GM12878 (cell line): ENCODE results near the gene SHMT2. TPM values are rescaled to one million over a fixed set of nuclear protein-coding genes. Genes with fewer than 3 reads are reported as not detected.

ENCODE experiments used
- ATAC-seq: fragments of 200-7000 bp; cut with Tn5 transposase; 3 replicates; pipeline ENCODE4 v1.9.1; 2020; ENCODE audit warnings: mild to moderate bottlenecking, moderate library complexity
- BruUV-seq: library from RNA; stranded (reverse); fragments of 400-500 nt; replicated peaks from 2 replicates; lab custom pipeline; 2021; lab: Mats Ljungman, UMichigan
- CTCF ChIA-PET: fragments of 300-600 bp; sonication (Branson Sonifier 250); formaldehyde crosslinking; extraction: SDS; loops from one replicate; lab custom pipeline; 2021; ENCODE audit warnings: inconsistent platforms; lab: Yijun Ruan, JAX
- POLR2A ChIA-PET: fragments of 350-600 bp; formaldehyde crosslinking; extraction: SDS; loops from one replicate; lab custom pipeline; 2021; ENCODE audit warnings: inconsistent platforms; lab: Charles Lee
- RAD21 ChIA-PET: fragments of 300-600 bp; sonication (Branson Sonifier 250); formaldehyde crosslinking; loops from one replicate; lab custom pipeline; 2023; ENCODE audit warnings: antibody characterized with exemption; ENCODE audit not compliant: unreplicated experiment; lab: Charles Lee
- SMC1A ChIA-PET: fragments of 300-600 bp; sonication (Branson Sonifier 250); formaldehyde crosslinking; loops from one replicate; lab custom pipeline; 2023; ENCODE audit not compliant: unreplicated experiment, uncharacterized antibody; lab: Charles Lee
- DNase-seq: peaks from one replicate; pipeline ENCODE4 v3.0.0-alpha.2; 2011; ENCODE audit warnings: low read depth, low spot score
- FAIRE-seq: peaks from 3 replicates; lab custom pipeline; 2011; peaks lifted over from hg19 to GRCh38; lab: Jason Lieb, UNC
- H2AFZ ChIP-seq: 2 replicates; pipeline ENCODE4 v1.6.0; 2011; ENCODE audit warnings: low read depth, low read length, control low read depth; ENCODE audit not compliant: control insufficient read depth
- H3K27ac ChIP-seq: 2 replicates; pipeline ENCODE4 v1.5.1; 2011; ENCODE audit warnings: control low read depth; ENCODE audit not compliant: control insufficient read depth, insufficient read depth
- H3K27me3 ChIP-seq, 2 experiments: replicated peaks in 1 of 2; 2 replicates each; pipeline versions ENCODE4 v1.6.0 to v1.6.1; 2011; ENCODE audit warnings: low read length in 1 of 2; ENCODE audit not compliant: control insufficient read depth in 2 of 2, insufficient read depth in 2 of 2
- H3K36me3 ChIP-seq, 2 experiments: 2 replicates each; pipeline ENCODE4 v1.5.1; 2011; ENCODE audit warnings: low read length in 1 of 2; ENCODE audit not compliant: control insufficient read depth in 2 of 2, insufficient read depth in 2 of 2
- H3K4me1 ChIP-seq: 2 replicates; pipeline ENCODE4 v1.6.1; 2011; ENCODE audit warnings: mild to moderate bottlenecking, low read length, moderate library complexity, mixed read lengths; ENCODE audit not compliant: control insufficient read depth, insufficient read depth
- H3K4me2 ChIP-seq: 2 replicates; pipeline ENCODE4 v1.6.0; 2011; ENCODE audit warnings: control low read depth; ENCODE audit not compliant: control insufficient read depth, insufficient read depth
- H3K4me3 ChIP-seq: fragments of 200-600 bp; sonication (generic); 2 replicates; pipeline ENCODE4 v1.5.1; 2016
- H3K79me2 ChIP-seq: 2 replicates; pipeline ENCODE4 v1.6.0; 2011; ENCODE audit warnings: low read length; ENCODE audit not compliant: control insufficient read depth, insufficient read depth
- H3K9ac ChIP-seq: 2 replicates; pipeline ENCODE4 v1.8.0; 2011; ENCODE audit warnings: low read length, control low read depth, mixed read lengths; ENCODE audit not compliant: control insufficient read depth, insufficient read depth
- H3K9me3 ChIP-seq: replicated peaks from 3 replicates; pipeline ENCODE4 v1.5.1; 2011; ENCODE audit warnings: mild to moderate bottlenecking, low read length; ENCODE audit not compliant: control insufficient read depth, insufficient read depth
- H4K20me1 ChIP-seq: 2 replicates; pipeline ENCODE4 v1.6.0; 2011; ENCODE audit not compliant: control insufficient read depth, insufficient read depth
- CTCF ChIP-seq, 3 experiments: IDR thresholded peaks in 2 of 3; conservative IDR thresholded peaks in 1 of 3; 2 replicates each; pipeline ENCODE4 v1.5.1; 2011; ENCODE audit warnings: low read depth in 3 of 3, low read length in 3 of 3, mild to moderate bottlenecking in 3 of 3, control low read depth in 2 of 3, moderate library complexity in 2 of 3, inconsistent platforms in 1 of 3, mixed read lengths in 1 of 3; ENCODE audit not compliant: control insufficient read depth in 2 of 3, insufficient read depth in 1 of 3; ENCODE audit errors: extremely low read depth in 1 of 3
- E2F8 ChIP-seq: fragments of 450-650 bp; IDR thresholded peaks from 2 replicates; pipeline ENCODE4 v1.6.1; 2018; ENCODE audit warnings: mild to moderate bottlenecking, low read depth, moderate library complexity; ENCODE audit not compliant: partially characterized antibody
- FOXM1 ChIP-seq: IDR thresholded peaks from 2 replicates; pipeline ENCODE4 v1.6.1; 2012; ENCODE audit warnings: low read depth, mild to moderate bottlenecking, inconsistent platforms, low read length, moderate library complexity
- HDGF ChIP-seq: fragments of 450-650 bp; IDR thresholded peaks from 2 replicates; pipeline ENCODE4 v1.6.1; 2016; ENCODE audit warnings: antibody characterized with exemption
- SUZ12 ChIP-seq: fragments of 200-600 bp; sonication (generic); IDR thresholded peaks from one replicate; pipeline ENCODE4 v1.6.1; 2018; ENCODE audit warnings: antibody characterized with exemption, mild to moderate bottlenecking; ENCODE audit not compliant: unreplicated experiment
- WGBS: methylation state at CpG from one replicate; pipeline ENCODE4 v1.1.6; 2016; ENCODE audit warnings: low lambda C conversion rate; ENCODE audit not compliant: insufficient replicate concordance, insufficient coverage; ENCODE audit errors: missing lambda C conversion rate; 5-methylcytosine and 5-hydroxymethylcytosine counted together
- in situ Hi-C: fragments of 300-500 bp; cut with MboI; formaldehyde crosslinking; loops from 9 replicates; pipeline ENCODE4 v1.14.3; 2018; ENCODE audit warnings: mixed read lengths
- intact Hi-C: fragments of 100-400 bp; cut with micrococcal nuclease; formaldehyde crosslinking; loops from one replicate; pipeline ENCODE4 v1.14.2; 2022; ENCODE audit not compliant: unreplicated experiment
- polyA plus RNA-seq, 11 experiments: library from polyadenylated mRNA; depleted of rRNA in 4 of 11; unstranded in 6 of 11; stranded (reverse) in 5 of 11; fragments of >200 nt; fragmentation: Nextera tagmentation in 4 of 11; fragmentation: Illumina TruSeq in 1 of 11; extraction: Ambion mirVana in 4 of 11; extraction: Trizol in 1 of 11; gene quantifications; 1 replicate in 1 of 11; 2 replicates in 10 of 11; pipeline versions ENCODE4 v1.2.1 to v1.2.3, GENCODE V29; 2011 to 2016; ENCODE audit warnings: inconsistent platforms in 2 of 11, missing spikeins in 2 of 11, low read depth in 1 of 11
- total RNA-seq, 4 experiments: library from RNA; depleted of rRNA in 3 of 4; stranded (reverse); fragments of >200 nt in 3 of 4; fragmentation: Illumina TruSeq in 1 of 4; extraction: Trizol in 1 of 4; gene quantifications; 2 replicates each; pipeline versions ENCODE4 v1.2.1 to v1.2.3, GENCODE V29; 2013 to 2021

The SHMT2 gene
- total and polyA plus RNA-seq, 10 of the 15 experiments (the other 5 are each of a cell fraction or from before 2014, with no cell fraction given) = 57.0 to 292 (median 186) TPM

- 19% methylated on average over 19 of the region's 19 CpGs for WGBS
- POLR2A ChIA-PET = interaction anchor here (1.1 to 2.8 kb wide), 3 partner anchors 11 to 27 kb away, joined by 3 to 15 read pairs (median 5); partner anchors contain the start of gene SHMT2
- H2AFZ ChIP-seq = no peak overlapping the region
- FAIRE-seq (no peak), ATAC-seq (no peak), DNase-seq (no peak)
- H3K27ac ChIP-seq = no peak overlapping the region
- CTCF ChIA-PET = interaction anchor here (1.0 to 10.7 kb wide), 8 partner anchors 10 to 246 kb away, joined by 3 to 271 read pairs (median 22); partner anchors contain the start of genes INHBE, SHMT2, STAC3 and STAT6
- no peaks in the 10 kb centered on the region for H3K36me3 ChIP-seq
- peak overlapping the region; percentile 68; the same call in 1 of the 2 replicates for H3K4me3 ChIP-seq
- SMC1A ChIA-PET = interaction anchor here (2.2 to 8.1 kb wide), 2 partner anchors 12 to 27 kb away, joined by 11 to 55 read pairs; partner anchors contain the start of gene SHMT2
- no peak overlapping the region for H3K9ac ChIP-seq
- peaks cover 2% of the 10 kb centered on the region; the same call in 1 of the 2 replicates for H4K20me1 ChIP-seq
- in situ Hi-C loops = no loop called here
- H3K4me1 ChIP-seq = peaks cover 50% of the 10 kb centered on the region
- no peak for TF ChIP-seq E2F8
- no peak for TF ChIP-seq FOXM1
- no peak for TF ChIP-seq HDGF
- TF ChIP-seq SUZ12 = no peak
- TF ChIP-seq CTCF (IDR thresholded peaks at IDR 0.05 in 2 of 3, conservative IDR thresholded peaks at IDR 0.05 in 1 of 3; ENCODE audit: control insufficient read depth in 2 of 3, extremely low read depth in 1 of 3, insufficient read depth in 1 of 3, low read depth in 3 of 3, low read length in 3 of 3) = 0 out of 6 replicates have a peak, but pooled peaks of 1 of the 3 experiments have one; percentile 7
- BruUV-seq = no TSS peak
- RAD21 ChIA-PET = interaction anchor here (1.2 to 14.4 kb wide), 5 partner anchors 11 to 212 kb away, joined by 3 to 85 read pairs (median 5); partner anchors contain the start of genes INHBE, SHMT2 and STAT6
- no peaks in the 10 kb centered on the region for H3K79me2 ChIP-seq
- peaks cover 5 to 8% of the 10 kb centered on the region in 2 experiments; a peak in 3 of 4 replicates for H3K27me3 ChIP-seq
- intact Hi-C loops = loop anchor here (5.0 kb wide), 1 partner anchor 119 kb away; no protein-coding TSS in a partner anchor
- H3K9me3 ChIP-seq = no peaks in the 10 kb centered on the region
- H3K4me2 ChIP-seq = peak overlapping the region; percentile 93
These were observed 11.5 kb downstream of the SHMT2 start for GRCh38 chr12:57240926-57241401.
